Measurements from ENCODE around the gene LCE7A. TPM values are rescaled to one million over a fixed set of nuclear protein-coding genes. Genes with fewer than 3 reads are reported as not detected.

Gene LCE7A
- total RNA-seq, 1 donor from 2014 or later, result not detected

DNA sequence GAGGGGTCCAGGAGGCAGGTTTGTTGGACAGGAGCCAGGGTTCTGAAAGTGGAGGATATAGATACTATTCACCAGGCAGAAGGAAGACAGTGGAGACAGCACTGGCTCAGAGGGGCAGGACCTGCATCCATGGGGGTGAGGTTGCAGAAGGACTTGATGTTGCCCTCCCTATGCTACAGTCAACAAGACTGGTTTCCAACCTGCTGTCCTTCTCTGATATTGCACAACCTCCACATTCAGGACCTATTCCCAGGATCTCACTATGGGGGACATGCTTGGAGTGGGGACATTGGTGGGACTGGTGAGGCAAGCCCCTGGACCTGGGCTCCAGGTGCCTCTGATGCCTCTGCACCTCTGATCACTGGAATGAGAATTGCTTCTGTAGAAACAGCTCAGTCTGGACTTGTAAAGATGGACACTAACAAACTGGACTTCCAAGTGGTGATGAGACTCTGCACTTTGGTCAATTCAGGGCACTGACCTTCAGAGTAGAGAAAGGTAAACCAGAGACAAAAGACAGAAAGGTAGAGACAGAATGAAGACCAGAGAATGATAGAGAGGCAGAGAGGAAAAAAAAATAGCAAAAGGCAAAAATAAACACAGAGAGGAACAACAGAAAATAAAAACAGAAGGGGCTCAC, 19.9 kb downstream of the LCE7A start:
- no peak for DNase-seq (ENCODE audit: low read depth)

DNA sequence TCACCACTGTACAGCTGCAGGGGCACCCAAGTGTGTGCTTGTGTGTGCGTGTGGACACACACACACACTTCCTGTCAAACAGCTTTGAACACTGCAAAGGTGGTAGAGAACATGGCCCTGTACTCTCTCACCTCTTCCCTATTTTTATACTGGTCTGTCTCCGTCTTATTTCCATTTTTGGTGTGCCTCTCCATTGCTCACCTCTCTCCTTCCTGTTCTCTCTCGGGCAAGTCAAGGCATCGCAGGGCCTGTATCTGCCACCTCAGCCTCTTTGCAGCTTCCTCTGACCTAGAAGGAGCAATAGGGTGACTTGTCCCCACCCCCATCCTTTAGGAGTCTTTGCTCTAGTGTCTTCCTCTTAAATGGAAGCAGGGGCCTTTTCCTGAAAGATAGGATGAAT, 20.5 kb downstream of the LCE7A start:
- no peak for DNase-seq (ENCODE audit: low read depth)

DNA sequence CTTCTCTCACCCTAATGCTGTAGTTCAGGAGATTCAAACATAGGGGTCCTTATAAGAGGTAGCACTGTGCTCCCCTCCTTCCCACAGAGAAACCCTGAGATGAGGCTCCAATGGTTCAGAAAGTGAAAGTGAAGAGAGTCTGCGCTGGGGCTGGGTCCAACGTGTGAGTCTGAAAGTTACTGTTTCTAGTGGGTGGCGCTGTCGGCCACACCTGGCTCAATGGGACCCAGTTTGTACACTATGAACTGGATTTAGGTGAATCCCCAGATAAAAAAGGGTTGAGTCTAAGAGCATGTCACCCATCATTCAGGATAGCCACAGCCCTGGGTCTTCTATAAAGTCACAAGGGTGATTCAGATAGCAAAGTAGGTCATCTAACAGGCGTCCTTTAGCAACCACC, 21.1 kb downstream of the LCE7A start:
- no peak for DNase-seq (ENCODE audit: low read depth)

- no peak for DNase-seq (ENCODE audit: low read depth)
These were observed 24.3 kb downstream of the LCE7A start for GRCh38 chr1:152884085-152884484.

DNA sequence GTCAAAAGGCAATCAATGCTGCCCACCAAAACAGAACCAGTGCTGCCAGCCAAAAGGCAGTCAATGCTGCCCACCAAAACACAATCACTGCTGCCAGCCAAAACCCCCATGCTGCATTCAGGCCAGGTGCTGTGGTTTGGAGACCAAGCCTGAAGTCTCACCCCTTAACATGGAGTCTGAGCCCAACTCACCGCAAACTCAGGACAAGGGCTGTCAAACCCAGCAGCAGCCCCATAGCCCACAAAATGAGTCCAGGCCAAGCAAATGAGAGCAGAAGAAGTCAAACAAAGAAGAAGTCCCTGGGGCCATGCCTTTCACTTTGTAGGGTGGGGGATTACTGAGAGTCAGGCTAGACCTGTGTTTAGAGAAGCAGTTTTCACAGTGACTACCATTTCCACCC, 24.7 kb downstream of the LCE7A start:
- no peak for DNase-seq (ENCODE audit: low read depth)

GRCh38 chr1:152884966-152885624, 25.3 kb downstream of the LCE7A start:
- no peak for DNase-seq (ENCODE audit: low read depth)

DNA sequence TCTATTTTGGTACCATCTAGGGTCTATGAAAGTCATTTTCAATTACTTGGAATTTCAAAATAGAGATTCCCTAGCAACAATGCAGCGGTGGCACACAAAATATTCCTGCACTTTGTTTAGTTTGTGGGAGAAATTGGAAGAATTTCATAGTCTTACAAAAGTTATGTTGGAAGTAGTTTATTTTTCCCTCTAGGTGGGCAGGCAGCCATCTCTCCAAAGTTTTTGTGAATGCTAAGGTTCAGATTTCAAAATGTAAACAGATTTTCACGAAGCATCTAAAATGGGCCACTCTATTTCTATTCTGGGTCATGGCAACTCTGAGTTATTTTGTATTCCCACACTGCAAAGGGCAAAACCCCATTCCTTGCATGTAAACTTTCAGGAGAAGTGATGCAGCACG, 26.3 kb downstream of the LCE7A start:
- no peak for DNase-seq (ENCODE audit: low read depth)

GRCh38 chr1:152886758-152887409, 27.1 kb downstream of the LCE7A start:
- no peak for DNase-seq (ENCODE audit: low read depth)

DNA sequence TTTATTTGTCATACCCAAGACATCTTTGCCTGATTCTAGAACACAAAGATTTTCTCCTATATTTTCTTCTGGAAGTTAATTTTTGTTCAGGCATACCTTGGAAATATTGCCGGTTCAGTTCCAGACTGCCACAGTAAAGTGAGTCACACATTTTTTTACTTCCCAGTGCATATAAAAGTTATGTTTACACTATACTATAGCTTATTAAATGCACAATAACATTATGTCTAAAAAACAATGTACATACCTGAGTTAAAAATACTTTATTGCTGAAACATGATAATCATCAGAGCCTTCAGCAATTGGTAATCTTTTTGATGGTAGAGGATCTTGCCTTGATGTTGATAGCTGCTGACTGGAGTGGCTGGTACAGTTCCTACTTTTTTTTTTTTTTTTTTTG, 28.3 kb downstream of the LCE7A start:
- no peak for DNase-seq (ENCODE audit: low read depth)

- no peak for DNase-seq (ENCODE audit: low read depth)
These were observed 39.2 kb downstream of the LCE7A start for GRCh38 chr1:152899027-152899426.

DNA sequence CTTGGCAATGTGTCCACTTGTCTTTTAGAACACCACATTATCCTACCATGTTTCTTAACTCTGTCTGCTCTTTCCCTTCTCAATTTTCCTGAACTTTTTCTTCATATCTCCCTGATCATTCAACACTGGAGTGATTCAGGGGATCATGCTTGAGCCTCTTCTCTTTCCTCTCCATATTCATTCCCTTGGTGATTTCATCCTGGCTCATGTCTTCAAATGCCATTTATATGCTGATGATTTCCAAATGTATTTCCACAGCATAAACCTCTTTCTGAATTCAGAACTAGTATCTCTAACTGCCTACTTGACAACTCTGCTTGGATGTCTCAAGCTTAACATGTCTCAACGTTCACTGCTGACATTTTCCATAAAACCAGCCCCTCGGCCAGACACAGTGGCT, 40.1 kb downstream of the LCE7A start:
- no peak for DNase-seq (ENCODE audit: low read depth)

DNA sequence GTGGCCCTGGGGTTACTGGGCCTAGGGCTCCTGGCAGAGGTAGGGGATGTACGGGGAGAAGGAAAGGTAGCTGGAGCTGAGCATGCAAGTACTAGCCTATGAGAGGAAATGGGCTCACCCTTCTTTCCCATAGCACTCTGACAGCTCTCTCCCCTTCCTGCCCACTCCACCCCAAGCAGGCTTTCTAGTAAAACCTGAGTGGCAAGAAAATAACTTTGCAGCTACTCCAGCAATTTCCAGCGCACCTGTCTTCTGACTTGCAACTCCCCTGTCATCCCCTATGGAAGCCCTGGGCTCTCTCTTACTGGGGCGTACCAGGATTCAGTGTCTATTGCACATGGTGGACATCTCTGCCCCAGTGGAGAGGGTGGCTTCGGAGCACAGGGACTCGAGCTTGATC, 41.8 kb downstream of the LCE7A start:
- DNase-seq (ENCODE audit: low read depth), result no peak

- DNase-seq (ENCODE audit: low read depth), result no peak
These were observed 42.8 kb downstream of the LCE7A start for GRCh38 chr1:152902636-152903035.

GRCh38 chr1:152904688-152905440, 45.1 kb downstream of the LCE7A start:
- no peak for DNase-seq (ENCODE audit: low read depth)

GRCh38 chr1:152906023-152906565, 46.3 kb downstream of the LCE7A start:
- no peak for DNase-seq (ENCODE audit: low read depth)

DNA sequence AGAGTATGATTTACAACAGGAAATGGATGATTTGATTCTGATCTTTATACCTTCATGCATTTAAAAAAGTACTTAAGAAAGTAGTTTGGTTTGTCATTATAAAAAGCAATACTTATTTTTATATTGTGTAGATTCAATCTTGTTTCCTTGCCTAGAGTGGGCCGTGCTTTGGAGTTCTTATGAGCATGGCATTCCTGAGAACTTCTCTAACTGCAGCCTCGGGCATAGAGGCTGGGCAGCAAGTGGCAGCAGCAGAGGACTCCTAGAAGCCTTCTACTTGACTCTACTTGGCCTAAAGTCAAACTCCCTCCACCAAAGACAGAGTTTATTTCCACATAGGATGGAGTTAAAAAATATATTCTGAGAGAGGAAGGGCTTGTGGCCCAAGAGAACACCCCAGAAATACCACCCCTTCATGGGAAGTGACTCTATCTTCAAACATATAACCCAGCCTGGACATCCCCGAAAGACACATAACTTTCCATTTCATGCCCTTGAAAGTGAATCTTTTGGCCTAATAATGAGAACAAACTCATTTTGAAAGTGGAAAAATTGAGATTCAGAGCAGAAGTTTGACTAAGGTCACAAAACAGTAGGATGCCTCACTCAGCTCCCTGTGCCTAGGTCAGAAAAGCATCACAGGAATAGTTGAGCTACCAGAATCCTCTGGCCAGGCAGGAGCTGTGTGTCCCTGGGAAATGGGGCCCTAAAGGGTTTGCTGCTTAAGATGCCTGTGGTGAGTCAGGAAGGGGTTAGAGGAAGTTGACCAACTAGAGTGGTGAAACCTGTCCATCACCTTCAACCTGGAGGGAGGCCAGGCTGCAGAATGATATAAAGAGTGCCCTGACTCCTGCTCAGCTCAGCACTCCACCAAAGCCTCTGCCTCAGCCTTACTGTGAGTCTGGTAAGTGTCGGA, 48.1 kb downstream of the LCE7A start, which contains the start of gene IVL:
Gene IVL (plus strand): TSS at position 861 of the 916 bp plus-strand sequence. CDS start 1,252 bp downstream, outside the sequence.
- DNase-seq (ENCODE audit: low read depth), result no peak

GRCh38 chr1:152909206-152909605, 49.4 kb downstream of the LCE7A start:
- no peak for DNase-seq (ENCODE audit: low read depth)

All from myocyte (in vitro differentiated cells).